Activated CD4-positive, CD25-positive, alpha-beta regulatory T cell treated with anti-CD3 and anti-CD28 coated beads, Interleukin-2, amount 50 U/mL, for 16 hours (primary cell): ENCODE results near the gene SFPQ.
"Not testable (repeated sequence)": the region's sequence is repeated elsewhere in the genome, so short reads cannot be mapped to it uniquely, and the experiment has no call there.

Experiments
- DNase-seq: peaks from one replicate; pipeline ENCODE4 v3.0.0-alpha.2; 2020; ENCODE audit warnings: low read depth, low spot score

Gene SFPQ

DNA sequence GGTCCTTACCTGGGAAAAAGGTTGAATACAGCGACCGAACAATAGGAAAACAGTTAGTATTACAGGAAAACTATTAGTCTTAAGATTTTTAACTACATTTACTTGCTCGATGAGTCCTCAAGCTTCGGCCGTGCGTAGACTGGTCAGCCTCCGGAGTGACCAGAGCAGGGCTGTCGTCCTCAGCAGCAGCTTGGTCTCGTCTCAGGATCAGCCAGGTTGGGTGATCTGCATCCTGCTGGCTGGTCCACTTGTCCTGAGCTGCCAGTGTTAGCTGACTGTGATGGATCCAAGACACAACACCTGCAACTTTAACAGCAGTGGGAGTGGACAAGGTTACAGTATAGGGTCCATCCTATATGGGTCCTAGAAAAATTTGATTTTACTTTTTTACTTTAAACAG, 50.2 kb downstream of the SFPQ start:
- not testable (repeated sequence) for DNase-seq

DNA sequence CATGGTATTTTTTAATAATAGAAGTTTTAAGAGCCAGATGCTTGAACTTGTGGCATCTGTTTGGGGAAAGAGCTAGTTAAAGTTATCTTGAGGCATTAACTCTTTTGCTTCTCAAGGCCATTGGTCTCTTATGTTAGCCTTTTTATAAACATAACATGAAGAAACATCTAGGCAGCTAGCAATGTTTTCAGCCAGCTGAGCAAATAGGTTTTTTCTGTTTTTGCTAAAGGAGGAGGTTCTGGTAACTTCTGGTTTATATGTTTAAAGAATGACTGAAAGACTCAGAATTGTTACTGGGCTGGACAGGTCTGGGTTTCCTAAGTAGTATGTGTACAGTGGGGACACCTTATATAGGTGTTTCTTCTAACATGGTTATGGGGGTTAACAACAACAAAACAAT, 50.7 kb downstream of the SFPQ start:
- not testable (repeated sequence) for DNase-seq

DNA sequence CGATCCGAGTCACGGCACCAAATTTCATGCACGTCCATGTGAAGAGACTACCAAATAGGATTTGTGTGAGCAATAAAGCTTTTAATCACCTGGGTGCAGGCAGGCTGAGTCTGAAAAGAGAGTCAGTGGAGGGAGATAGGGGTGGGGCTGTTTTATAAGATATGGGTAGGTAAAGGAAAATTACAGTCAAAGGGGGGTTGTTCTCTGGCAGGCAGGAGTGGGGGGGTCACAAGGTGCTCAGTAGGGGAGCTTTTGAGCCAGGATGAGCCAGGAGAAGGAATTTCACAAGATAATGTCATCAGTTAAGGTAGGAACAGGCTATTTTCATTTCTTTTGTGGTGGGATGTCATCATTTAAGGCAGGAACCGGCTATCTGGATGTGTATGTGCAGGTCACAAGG, 55.4 kb downstream of the SFPQ start:
- not testable (repeated sequence) for DNase-seq

DNA sequence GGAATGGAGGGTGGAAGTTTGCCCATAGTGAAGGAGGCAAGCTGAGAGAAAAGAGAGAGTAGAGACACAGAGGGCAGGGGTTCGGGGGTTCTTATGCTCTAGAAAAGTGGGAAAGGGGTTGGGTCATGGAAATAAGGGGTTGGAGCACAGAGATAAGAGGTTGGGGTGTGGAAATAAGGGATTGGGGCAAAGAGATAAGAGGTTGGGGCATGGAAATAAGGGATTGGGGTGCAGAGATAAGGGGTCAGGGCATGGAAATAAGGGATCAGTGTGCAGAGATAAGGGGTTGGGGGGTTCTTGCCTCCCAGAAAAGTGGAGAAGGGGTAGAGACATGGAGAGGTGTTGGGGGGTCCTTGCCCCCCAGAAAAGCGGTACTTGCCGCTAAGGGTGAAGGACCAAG, 56.2 kb downstream of the SFPQ start:
- DNase-seq, result no peak
